Mononuclear cell (primary cell): Measurements from ENCODE around the gene NUB1. TPM values are rescaled to one million over a fixed set of nuclear protein-coding genes. Genes with fewer than 3 reads are reported as not detected.

Experiments used
- H3K27me3 ChIP-seq: 2 replicates; pipeline ENCODE4 v1.6.0; 2011; ENCODE audit warnings: low read length, control low read depth; ENCODE audit not compliant: insufficient read depth
- H3K4me1 ChIP-seq: 2 replicates; pipeline ENCODE4 v1.5.1; 2011; ENCODE audit warnings: mild to moderate bottlenecking, low read length, control low read depth; ENCODE audit not compliant: insufficient read depth
- H3K4me3 ChIP-seq: 2 replicates; pipeline ENCODE4 v1.5.1; 2011; ENCODE audit warnings: mild to moderate bottlenecking, low read length, moderate library complexity
- H3K9me3 ChIP-seq: 2 replicates; pipeline ENCODE4 v1.5.1; 2011; ENCODE audit warnings: low read depth, mild to moderate bottlenecking, control low read depth, low read length
- total RNA-seq: library from RNA; depleted of rRNA; stranded (reverse); fragments of >200 nt; gene quantifications from one replicate; pipeline ENCODE4 v1.2.3, GENCODE V29; 2012

Gene NUB1
- total RNA-seq, 1 donor, result 70.9 TPM

DNA sequence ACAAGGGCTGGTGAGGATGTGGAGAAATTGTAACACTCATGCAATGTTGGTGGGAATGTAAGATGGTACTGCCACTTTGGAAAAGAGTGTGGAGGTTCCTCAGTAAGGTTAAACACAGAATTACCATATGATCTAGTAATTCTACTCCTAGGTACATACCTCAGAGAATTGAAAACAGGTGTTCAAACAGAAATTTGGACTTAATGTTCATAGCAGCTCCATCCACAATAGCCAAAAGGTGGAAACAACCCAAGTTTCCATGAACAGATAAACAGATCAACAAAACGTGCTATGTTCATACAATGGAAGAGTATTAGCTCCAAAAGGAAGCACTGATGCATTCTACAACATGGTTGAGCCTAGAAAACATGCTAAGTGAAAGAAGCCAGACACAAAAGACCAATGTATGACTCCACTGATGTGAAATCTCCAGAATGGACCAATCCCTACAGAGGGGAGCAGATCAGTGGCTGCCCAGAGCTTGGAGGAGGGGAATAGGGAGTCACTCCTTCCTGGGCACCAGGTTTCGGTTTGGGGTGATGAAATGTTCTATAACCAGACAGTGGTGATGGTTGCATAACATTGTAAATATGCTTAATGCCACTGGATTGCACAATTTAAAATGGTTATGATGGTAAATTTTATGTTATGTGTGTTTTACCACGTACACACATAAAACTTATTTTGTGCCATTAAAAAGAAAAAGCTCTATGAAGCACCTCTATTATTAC is 73.9 kb downstream of the NUB1 start:
- H3K4me3 ChIP-seq, result no peak overlapping the region
- H3K4me1 ChIP-seq, result peaks cover 32% of the 10 kb centered on the region
- peaks cover 8% of the 10 kb centered on the region for H3K9me3 ChIP-seq
- peaks cover 17% of the 10 kb centered on the region for H3K27me3 ChIP-seq

DNA sequence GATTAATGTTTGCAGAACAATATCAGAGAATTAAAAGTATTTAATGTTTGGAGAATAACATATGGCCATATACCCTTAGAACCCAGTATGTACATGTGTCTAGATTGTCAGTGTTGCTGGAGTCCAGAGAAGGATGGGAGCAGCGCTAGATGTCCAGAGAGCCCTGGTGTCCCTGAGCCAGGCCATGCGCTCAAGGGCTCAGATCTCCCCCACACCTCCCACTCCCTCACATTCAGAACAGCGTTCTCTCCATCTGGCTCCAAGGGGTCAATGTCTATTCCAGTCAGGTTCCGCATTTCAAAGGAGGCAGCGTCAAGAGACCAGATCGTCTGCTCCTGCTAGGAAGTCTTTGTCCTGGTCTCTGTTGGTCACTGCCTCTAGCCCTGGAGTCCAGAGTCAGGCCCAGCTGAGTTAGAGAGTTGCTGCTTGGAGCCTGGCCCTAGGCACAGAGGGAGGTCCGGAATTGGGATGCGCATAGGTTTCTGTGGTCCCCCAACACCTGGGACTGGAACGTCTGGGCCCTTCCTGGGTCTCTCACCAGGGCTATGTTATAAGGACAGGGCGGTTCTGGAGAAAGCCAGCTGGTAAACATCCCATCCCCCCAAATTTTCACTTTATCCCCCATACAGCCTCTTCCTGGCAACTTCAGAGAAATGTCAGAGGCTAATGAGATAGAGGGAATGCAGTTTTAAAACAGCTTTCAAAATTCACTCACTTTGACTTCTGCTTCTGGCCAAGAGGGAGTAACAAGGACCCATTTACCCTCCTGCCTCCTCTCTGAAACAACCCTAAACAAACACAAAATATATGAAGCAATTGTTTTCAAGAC is 74.7 kb downstream of the NUB1 start:
- Histone ChIP-seq H3K4me1 (peaks cover 24% of the 10 kb centered on the region), H3K4me3 (no peak overlapping the region), H3K27me3 (peaks cover 9% of the 10 kb centered on the region), H3K9me3 (peaks cover 8% of the 10 kb centered on the region)

DNA sequence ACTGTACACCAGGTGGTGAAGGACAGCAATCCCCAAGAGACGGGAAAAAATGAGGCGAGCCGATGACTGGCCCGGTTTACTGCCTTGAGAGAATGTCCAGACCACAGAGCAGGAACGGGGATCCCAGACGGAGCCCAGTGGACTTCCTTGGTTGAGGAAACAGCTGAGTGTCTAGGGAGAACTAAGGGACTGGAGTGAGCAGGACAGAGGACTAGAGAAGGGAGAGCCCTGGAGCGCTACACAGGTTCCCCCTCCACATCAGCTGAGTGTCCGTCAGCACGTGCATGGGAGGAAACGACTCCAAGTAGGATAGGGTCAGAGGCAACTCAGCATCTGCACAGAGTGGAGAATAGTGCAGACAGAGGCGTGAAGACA is 75.3 kb downstream of the NUB1 start:
- H3K9me3 ChIP-seq, result peaks cover 8% of the 10 kb centered on the region
- peaks cover 3% of the 10 kb centered on the region for H3K27me3 ChIP-seq
- peaks cover 22% of the 10 kb centered on the region for H3K4me1 ChIP-seq
- H3K4me3 ChIP-seq, result no peak overlapping the region

DNA sequence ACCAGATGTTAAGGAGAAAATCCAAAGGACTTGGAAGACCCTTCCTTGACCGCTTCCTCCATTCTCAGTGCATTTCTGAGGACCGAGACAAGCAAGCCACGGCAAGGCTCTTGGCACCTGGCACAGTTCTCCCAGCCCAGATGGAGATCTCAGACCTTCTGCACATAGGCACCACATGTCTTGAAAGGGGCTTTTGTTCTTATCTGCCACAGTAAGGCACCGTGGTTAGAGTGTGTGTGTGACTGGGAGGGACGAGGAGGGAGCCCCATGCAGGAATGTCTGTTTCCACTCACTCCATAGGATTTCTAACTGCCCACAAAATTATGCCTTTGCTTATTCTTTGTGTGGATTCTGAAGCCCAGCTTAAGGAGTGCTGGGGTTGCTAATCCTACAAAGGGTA is 78.5 kb downstream of the NUB1 start:
- Histone ChIP-seq H3K27me3 (no peaks in the 10 kb centered on the region), H3K4me1 (peaks cover 21% of the 10 kb centered on the region), H3K4me3 (no peak overlapping the region), H3K9me3 (peaks cover 8% of the 10 kb centered on the region)

DNA sequence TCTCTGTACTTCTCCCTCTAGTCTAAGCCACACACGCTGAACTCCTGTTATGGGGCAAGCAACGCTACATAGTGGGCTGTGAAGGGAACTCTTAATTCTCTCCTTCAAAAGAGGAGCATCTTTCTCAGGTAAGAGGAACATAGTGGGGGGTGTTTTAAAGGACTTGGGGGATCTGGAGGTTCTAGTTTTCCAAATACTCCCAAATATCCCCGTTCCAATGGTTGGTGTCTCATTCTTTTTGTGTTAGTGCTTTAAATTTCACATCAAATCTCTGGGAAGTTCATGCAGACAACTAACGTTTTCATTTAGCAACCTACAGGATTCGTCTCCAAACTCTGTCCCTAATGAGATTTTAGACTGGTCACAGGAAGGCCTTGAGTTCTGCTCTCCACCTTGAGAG is 80.6 kb downstream of the NUB1 start:
- Histone ChIP-seq H3K27me3 (no peaks in the 10 kb centered on the region), H3K4me3 (no peak overlapping the region), H3K9me3 (peaks cover 8% of the 10 kb centered on the region), H3K4me1 (peaks cover 1% of the 10 kb centered on the region)

DNA sequence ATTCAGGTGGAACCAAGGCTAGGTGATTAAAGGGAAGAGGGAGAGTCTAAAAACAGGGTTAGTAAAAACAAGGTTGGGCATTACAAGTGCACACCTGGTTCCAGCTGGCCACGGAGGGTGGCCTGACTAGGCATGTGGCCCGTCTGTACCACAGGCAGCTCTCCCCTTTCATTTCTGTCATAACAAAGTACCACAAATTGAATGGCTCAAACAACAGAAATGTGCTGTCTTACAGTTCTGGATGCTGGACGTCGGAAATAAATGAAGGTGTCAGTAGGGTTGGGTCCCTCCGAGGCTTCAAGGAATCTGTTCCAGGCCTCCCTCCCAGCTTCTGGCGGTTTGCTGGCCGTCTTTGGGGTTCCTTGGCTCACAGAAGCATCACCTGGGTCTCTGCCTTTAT is 81.6 kb downstream of the NUB1 start:
- H3K9me3 ChIP-seq, result peaks cover 8% of the 10 kb centered on the region
- peaks cover 8% of the 10 kb centered on the region for H3K4me1 ChIP-seq
- no peaks in the 10 kb centered on the region for H3K27me3 ChIP-seq
- no peak overlapping the region for H3K4me3 ChIP-seq

DNA sequence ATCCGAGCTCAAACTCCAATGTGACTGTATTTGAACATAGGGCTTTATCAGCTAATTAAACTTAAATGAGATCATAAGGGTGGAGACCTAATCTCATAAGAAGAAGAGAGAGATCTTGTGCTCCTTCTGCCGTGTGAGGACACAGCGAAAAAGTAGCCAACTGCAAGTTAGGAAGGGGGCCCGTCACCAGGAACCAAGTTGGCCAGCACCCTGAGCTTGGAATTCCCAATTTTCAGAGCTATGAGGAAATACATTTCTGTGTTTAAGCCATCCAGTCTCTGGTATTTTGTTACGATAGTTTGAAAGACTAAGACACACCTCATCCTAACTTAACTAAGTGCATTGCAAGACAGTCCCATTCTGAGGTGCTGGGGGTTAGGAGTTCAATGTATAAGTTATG is 82.3 kb downstream of the NUB1 start:
- peaks cover 8% of the 10 kb centered on the region for H3K9me3 ChIP-seq
- H3K27me3 ChIP-seq, result no peaks in the 10 kb centered on the region
- H3K4me3 ChIP-seq, result no peak overlapping the region

DNA sequence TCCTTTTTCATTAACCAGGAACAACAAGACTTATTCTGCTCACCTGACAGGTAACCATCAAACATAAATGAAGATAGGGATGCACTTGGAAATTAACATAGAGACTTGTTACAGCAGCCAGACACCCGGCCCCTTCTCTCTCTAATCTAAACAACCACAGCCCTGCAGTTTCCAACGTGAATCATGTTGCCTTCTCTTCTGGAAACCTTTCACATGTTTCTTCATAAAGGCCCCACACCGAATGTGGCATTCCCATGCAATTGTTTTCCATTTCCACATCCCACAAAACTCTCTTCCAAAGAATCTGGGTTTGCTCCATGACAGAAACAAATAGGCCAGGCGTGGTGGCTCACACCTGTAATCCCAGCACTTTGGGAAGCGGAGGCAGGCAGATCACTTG is 83.2 kb downstream of the NUB1 start:
- Histone ChIP-seq H3K4me1 (peaks cover 24% of the 10 kb centered on the region), H3K27me3 (no peaks in the 10 kb centered on the region), H3K4me3 (no peak overlapping the region), H3K9me3 (peaks cover 4% of the 10 kb centered on the region)

More for the DNA sequence above, 82.3 kb downstream of the NUB1 start:
- peaks cover 15% of the 10 kb centered on the region for H3K4me1 ChIP-seq

DNA sequence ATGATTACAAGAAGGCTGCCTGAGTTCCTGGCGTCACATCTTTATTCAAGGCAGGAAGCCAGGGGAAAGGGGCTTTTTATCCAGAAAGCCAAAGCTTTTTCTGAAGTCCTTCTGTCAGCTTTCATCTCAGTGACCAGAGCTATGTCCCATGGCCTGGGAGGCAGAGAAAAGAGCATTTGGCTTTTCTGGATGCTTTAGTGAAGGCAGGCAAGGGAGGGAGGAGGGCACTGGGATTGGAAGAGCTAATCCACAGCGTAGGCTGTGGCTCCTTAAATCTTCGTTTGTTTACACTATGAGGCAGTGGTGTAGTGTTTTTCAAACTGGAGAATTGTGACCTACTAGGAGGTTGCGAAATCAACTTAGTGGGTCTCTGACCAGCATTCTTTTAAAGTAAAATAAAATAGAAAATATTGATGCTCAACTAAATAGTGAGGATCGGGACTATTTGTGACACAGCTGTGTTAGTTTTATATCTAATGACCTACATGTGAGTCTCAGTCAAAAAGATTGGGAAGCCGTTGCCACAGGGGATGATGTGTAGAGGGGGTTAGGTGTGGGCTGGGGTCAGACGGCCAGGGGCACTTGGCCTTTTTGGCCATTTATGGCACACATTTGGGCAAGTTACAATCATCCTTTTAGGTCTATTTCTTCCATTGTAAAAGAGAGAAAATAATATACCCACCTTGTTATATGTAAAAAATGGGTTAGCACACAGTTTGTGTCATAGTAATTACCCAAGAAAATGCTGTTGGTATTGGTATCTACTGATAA is 84.2 kb downstream of the NUB1 start:
- H3K4me3 ChIP-seq, result no peak overlapping the region
- H3K27me3 ChIP-seq, result no peaks in the 10 kb centered on the region
- H3K4me1 ChIP-seq, result peaks cover 32% of the 10 kb centered on the region
- no peaks in the 10 kb centered on the region for H3K9me3 ChIP-seq

DNA sequence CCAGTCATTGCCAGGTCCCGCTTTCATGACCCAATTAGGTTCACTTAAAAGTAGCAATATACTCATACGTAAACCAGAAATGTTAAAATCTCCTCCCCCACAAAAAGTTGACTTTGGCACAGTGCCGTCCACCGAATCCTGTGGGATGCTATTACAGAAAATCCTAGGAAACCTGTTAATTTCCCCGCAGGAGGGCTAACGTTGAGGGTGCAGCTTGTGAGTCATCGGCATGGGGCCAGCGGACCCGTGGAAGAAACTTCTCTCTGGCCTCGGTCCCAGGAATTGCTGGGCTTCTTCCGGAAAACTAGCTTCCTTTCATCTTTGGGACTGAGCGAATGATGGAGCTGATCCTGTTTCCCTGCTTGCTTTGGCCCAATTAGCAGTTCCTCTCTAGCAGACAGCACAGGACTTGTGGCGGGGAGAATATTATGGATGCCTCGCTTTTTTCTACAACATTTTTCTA is 84.9 kb downstream of the NUB1 start:
- Histone ChIP-seq H3K9me3 (no peaks in the 10 kb centered on the region), H3K4me3 (no peak overlapping the region), H3K4me1 (peaks cover 32% of the 10 kb centered on the region), H3K27me3 (no peaks in the 10 kb centered on the region)

DNA sequence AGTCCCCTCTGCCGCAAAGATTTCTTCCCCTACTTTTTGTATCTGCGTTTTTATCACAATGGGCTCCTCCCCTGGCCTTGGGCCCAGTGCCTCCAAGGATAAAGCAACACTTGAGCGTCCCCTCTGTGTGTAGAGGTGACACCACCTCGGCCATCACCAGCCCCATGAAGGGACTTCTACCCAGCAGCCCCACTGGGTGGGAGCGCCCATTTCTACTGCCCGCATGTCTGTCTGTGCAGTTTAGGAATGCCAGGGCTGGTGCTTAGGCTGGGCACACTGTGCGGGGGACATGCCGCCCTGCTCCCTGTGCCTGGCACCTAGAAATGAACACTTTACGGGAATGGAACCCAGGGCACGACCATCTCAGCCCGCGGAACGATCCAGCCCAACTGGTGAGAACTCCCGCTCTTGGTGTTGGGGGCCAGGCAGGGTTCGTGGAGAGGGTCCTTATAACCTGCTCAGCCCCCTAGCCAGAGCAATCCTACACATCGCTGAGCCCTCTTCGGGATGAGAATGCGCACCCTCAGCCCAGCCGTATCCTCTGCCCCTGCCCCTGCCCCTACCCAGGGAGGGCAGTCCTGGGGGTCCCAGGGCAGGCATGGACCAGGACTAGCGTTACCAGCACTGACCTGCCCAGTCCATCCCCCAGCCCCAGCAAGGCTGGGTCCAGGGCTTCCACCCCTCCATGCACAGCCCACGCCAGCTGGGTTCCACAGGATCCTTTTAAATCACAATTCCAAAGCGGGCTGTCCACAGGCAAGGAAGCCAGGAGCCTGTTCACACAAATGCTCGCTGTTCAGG is 85.5 kb downstream of the NUB1 start:
- no peaks in the 10 kb centered on the region for H3K27me3 ChIP-seq
- no peak overlapping the region for H3K4me3 ChIP-seq
- peaks cover 32% of the 10 kb centered on the region for H3K4me1 ChIP-seq
- no peaks in the 10 kb centered on the region for H3K9me3 ChIP-seq

DNA sequence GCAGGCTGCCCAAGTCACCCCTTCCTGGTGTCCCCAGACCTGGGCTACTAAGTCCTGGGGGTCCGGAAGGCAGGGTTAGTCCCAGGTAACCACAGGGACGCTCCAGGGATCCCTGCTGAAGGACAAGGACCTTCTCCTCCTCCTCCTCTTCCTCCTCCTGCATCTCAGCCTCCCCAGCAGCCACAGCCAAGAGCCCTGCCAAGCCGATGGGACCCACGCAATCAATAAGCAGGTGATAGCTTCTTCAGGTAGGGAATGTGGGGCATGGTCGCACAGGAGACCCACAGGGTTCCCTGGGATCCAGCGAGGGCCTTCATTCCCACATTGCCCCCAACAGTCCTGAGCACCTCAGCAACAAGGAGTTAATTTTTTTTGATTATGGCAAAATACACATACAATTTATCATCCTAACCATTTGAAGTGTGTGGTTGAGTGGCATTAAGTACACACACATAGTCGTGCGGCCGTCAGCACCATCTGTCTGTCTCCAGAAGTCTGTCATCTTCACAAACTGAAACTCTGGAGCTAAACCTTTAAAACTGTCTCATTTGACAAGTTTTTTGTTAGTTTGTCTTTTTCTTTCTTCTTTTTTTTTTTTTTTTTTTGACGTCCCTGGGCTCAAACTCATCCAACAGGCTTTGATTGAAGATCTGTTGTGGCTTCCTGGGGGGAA is 86.2 kb downstream of the NUB1 start:
- no peak overlapping the region for H3K4me3 ChIP-seq
- no peaks in the 10 kb centered on the region for H3K9me3 ChIP-seq
- H3K4me1 ChIP-seq, result peaks cover 39% of the 10 kb centered on the region
- no peaks in the 10 kb centered on the region for H3K27me3 ChIP-seq
